HG03571 (cell line): Measurements from ENCODE around the gene TNFSF13B.
"Not testable (repeated sequence)": the region's sequence is repeated elsewhere in the genome, so short reads cannot be mapped to it uniquely, and the experiment has no call there.

Experiments
- ATAC-seq: cut with Tn5 transposase; IDR thresholded peaks from one replicate; pipeline ENCODE4 v1.9.1; 2021; ENCODE audit not compliant: unreplicated experiment

The TNFSF13B gene

GRCh38 chr13:108278466-108278865, 8.9 kb downstream of the TNFSF13B start:
- ATAC-seq: no peak

GRCh38 chr13:108281901-108282300, 12.4 kb downstream of the TNFSF13B start:
- ATAC-seq: no peak

GRCh38 chr13:108283110-108283509, 13.6 kb downstream of the TNFSF13B start:
- ATAC-seq: no peak

- no peak for ATAC-seq
Observed at GRCh38 chr13:108288741-108289140, 19.2 kb downstream of the TNFSF13B start.

GRCh38 chr13:108289819-108290218, 20.3 kb downstream of the TNFSF13B start:
- no peak for ATAC-seq

GRCh38 chr13:108297114-108297513, 27.6 kb downstream of the TNFSF13B start:
- no peak for ATAC-seq

GRCh38 chr13:108302279-108302678, 32.8 kb downstream of the TNFSF13B start:
- ATAC-seq: no peak

- ATAC-seq: no peak
Observed at GRCh38 chr13:108304170-108305016, 34.9 kb downstream of the TNFSF13B start.

GRCh38 chr13:108305655-108306054, 36.1 kb downstream of the TNFSF13B start:
- ATAC-seq: no peak

GRCh38 chr13:108306860-108307259, 37.3 kb downstream of the TNFSF13B start:
- ATAC-seq: no peak

GRCh38 chr13:108311596-108311995, 42.1 kb downstream of the TNFSF13B start:
- not testable (repeated sequence) for ATAC-seq

GRCh38 chr13:108313382-108313781, 43.9 kb downstream of the TNFSF13B start:
- ATAC-seq: no peak

GRCh38 chr13:108315273-108315672, 45.8 kb downstream of the TNFSF13B start:
- ATAC-seq: peak; percentile 57

- no peak for ATAC-seq
Observed at GRCh38 chr13:108315991-108316390, 46.5 kb downstream of the TNFSF13B start.

GRCh38 chr13:108316413-108316812, 46.9 kb downstream of the TNFSF13B start:
- ATAC-seq: no peak

- peak; percentile 70 for ATAC-seq
Observed at GRCh38 chr13:108322206-108322824, 52.8 kb downstream of the TNFSF13B start.

GRCh38 chr13:108323031-108323430, 53.5 kb downstream of the TNFSF13B start:
- no peak for ATAC-seq

- ATAC-seq: no peak
Observed at GRCh38 chr13:108325863-108326262, 56.3 kb downstream of the TNFSF13B start.

- peak; percentile 72 for ATAC-seq
Observed at GRCh38 chr13:108326309-108326708, 56.8 kb downstream of the TNFSF13B start.

- no peak for ATAC-seq
Observed at GRCh38 chr13:108328848-108329247, 59.3 kb downstream of the TNFSF13B start.

GRCh38 chr13:108332791-108333190, 63.3 kb downstream of the TNFSF13B start:
- ATAC-seq: no peak
